Naive thymus-derived CD8-positive, alpha-beta T cell (primary cell): ENCODE measurements around the gene CTNNBL1. TPM values are rescaled to one million over a fixed set of nuclear protein-coding genes. Genes with fewer than 3 reads are reported as not detected.

Experiments used
- ATAC-seq, 2 donors: fragments of 150-1000 bp; cut with Tn5 transposase in 1 of 2; sonication (Bioruptor Pico), chemical (Tn5 transposase) in 1 of 2; 1 replicate in 1 of 2; 2 replicates in 1 of 2; pipeline ENCODE4 v1.10.0; 2021; ENCODE audit warnings: mild to moderate bottlenecking in 2 of 2, moderate library complexity in 2 of 2
- POLR2A ChIA-PET: fragments of 350-600 bp; sonication (Branson Sonifier 250); formaldehyde crosslinking; loops from one replicate; lab custom pipeline; 2021; ENCODE audit warnings: antibody characterized with exemption; lab: Charles Lee
- DNase-seq, 10 donors: peaks; one replicate each; pipeline versions ENCODE4 v3.0.0 to v3.0.0-alpha.2; 2020 to 2022
- H3K27ac Mint-ChIP-seq, 10 donors: one replicate each; pipeline ENCODE4 v1.8.0; 2020 to 2022; ENCODE audit warnings: mild to moderate bottlenecking in 10 of 10, mixed read lengths in 10 of 10, moderate library complexity in 4 of 10, inconsistent platforms in 1 of 10
- H3K27me3 Mint-ChIP-seq, 5 donors: one replicate each; pipeline ENCODE4 v1.8.0; 2021 to 2022; ENCODE audit warnings: mixed read lengths in 5 of 5
- H3K36me3 Mint-ChIP-seq, 3 donors: one replicate each; pipeline ENCODE4 v1.8.0; 2020 to 2022; ENCODE audit warnings: mixed read lengths in 3 of 3, mild to moderate bottlenecking in 2 of 3, inconsistent platforms in 1 of 3
- H3K4me1 Mint-ChIP-seq, 4 donors: one replicate each; pipeline ENCODE4 v1.8.0; 2021 to 2022; ENCODE audit warnings: mixed read lengths in 4 of 4
- H3K4me3 Mint-ChIP-seq, 10 donors: one replicate each; pipeline ENCODE4 v1.8.0; 2020 to 2022; ENCODE audit warnings: mild to moderate bottlenecking in 10 of 10, mixed read lengths in 10 of 10, moderate library complexity in 6 of 10, inconsistent platforms in 1 of 10
- H3K9me3 Mint-ChIP-seq, 9 donors: one replicate each; pipeline ENCODE4 v1.8.0; 2020 to 2022; ENCODE audit warnings: mixed read lengths in 9 of 9, mild to moderate bottlenecking in 3 of 9, inconsistent platforms in 1 of 9, moderate library complexity in 1 of 9
- polyA plus RNA-seq, 3 donors: library from polyadenylated mRNA; unstranded; fragments of 300-500 nt; fragmentation: Illumina TruSeq; gene quantifications; one replicate each; pipeline ENCODE4 v1.2.3, GENCODE V29; 2021
- total RNA-seq, 8 experiments: library from RNA in 2 of 8; stranded (reverse) in 2 of 8; gene quantifications; one replicate each; pipeline ENCODE4 v1.2.3 and lab custom pipeline; 2021 to 2026

CTNNBL1 gene
- total and polyA plus RNA-seq, 5 experiments from 2014 or later, result 46.9 to 95.8 (median 85.1) TPM

DNA sequence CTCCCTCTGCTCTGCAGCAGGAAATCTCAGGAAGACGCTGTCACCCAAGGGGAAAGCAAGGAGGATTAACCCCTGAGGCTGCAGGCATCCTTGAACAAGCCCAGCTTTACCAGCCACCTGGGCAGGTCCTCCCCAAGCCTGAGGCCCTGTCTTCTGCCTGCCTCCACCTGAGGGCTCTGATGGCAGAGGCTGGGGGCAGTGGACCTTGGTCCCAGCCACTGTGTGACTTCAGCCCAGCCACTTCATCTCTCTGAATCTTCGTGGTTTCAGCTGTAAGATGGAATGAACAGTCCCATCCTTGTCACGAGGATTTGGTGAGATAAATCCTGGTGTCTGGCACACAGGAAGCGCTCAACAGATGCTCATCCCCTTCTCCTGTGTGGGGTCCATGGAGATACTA, 200.6 kb downstream of the CTNNBL1 start:
- H3K4me3 Mint-ChIP-seq, result peak overlapping the region in 1 of 10 donors; percentile 40
- H3K27me3 Mint-ChIP-seq, result peaks cover 0 to 16% (median 6%) of the 10 kb centered on the region in 5 donors

DNA sequence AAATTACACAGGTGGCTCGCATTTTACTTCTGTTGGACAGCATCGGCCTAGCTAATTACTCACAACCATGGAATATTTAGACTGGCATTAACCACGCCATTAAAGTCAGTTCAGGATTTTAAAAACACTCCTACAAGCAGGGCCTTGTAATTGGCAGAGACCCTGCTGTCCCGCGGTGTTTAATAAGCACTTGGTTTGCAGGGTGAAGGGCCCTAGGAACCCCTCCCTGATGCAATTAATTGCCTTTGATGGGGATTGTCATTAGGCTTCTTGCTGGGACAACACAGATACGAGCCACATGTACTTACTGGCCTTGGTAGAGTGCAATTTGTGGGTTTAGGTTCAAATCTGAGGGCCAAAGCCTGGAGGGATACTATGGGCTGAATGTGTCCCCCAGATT, 201.3 kb downstream of the CTNNBL1 start:
- Mint-ChIP-seq H3K9me3 (no peaks in the 10 kb centered on the region), H3K4me3 (no peak overlapping the region), H3K36me3 (no peaks in the 10 kb centered on the region), H3K4me1 (peaks cover 0 to 2% (median 0%) of the 10 kb centered on the region in 4 donors), H3K27ac (no peak overlapping the region), H3K27me3 (peaks cover 5 to 23% (median 13%) of the 10 kb centered on the region in 5 donors)
- POLR2A ChIA-PET, result no interaction called here
- DNase-seq (no peak), ATAC-seq (no peak)

More for the DNA sequence above, 200.6 kb downstream of the CTNNBL1 start:
- POLR2A ChIA-PET, result no interaction called here
- Mint-ChIP-seq H3K27ac (no peak overlapping the region), H3K4me1 (peaks cover 0 to 2% (median 0%) of the 10 kb centered on the region in 4 donors), H3K9me3 (no peaks in the 10 kb centered on the region), H3K36me3 (no peaks in the 10 kb centered on the region)
- no peak for ATAC-seq
- DNase-seq, result no peak

DNA sequence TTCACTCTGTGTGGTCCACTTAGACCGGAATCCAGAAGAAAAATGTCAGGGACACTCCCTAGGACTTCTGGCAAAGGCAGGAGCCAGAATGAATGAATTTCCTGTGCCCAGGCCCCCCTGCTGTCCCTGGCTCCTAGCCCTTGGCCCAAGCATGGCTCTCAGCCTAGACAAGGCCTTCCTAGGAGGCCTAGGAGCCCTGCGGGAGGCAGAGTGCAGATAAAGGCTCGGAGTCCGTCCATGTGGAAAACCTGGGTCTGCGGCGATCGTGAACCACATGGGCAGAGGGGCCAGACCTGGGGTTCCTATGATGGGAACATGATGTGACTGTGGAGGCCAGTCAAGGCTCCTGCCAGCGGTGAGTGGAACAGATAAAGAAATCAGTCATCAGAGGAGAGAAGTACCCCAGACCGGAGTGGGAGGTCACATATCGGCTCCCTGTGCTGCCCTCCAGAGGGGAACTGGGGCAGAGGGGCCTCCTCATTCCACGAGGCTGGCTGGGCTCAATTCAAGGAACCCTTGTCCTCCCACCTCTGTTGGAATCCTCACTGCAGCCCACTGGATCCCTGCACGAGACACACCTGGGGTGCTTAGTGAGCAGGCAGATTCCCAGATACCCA, 203.2 kb downstream of the CTNNBL1 start:
- peaks cover 3 to 11% (median 4%) of the 10 kb centered on the region in 4 donors for H3K4me1 Mint-ChIP-seq
- H3K27ac Mint-ChIP-seq, result peak overlapping the region in 1 of 10 donors; percentile 29
- peaks cover 15 to 42% (median 24%) of the 10 kb centered on the region in 5 donors for H3K27me3 Mint-ChIP-seq
- DNase-seq (no peak), ATAC-seq (no peak)
- POLR2A ChIA-PET, result no interaction called here
- peaks cover 0 to under 1% (median 0%) of the 10 kb centered on the region in 9 donors for H3K9me3 Mint-ChIP-seq
- no peak overlapping the region for H3K4me3 Mint-ChIP-seq
- H3K36me3 Mint-ChIP-seq, result peaks cover 0 to 4% (median 3%) of the 10 kb centered on the region in 3 donors

DNA sequence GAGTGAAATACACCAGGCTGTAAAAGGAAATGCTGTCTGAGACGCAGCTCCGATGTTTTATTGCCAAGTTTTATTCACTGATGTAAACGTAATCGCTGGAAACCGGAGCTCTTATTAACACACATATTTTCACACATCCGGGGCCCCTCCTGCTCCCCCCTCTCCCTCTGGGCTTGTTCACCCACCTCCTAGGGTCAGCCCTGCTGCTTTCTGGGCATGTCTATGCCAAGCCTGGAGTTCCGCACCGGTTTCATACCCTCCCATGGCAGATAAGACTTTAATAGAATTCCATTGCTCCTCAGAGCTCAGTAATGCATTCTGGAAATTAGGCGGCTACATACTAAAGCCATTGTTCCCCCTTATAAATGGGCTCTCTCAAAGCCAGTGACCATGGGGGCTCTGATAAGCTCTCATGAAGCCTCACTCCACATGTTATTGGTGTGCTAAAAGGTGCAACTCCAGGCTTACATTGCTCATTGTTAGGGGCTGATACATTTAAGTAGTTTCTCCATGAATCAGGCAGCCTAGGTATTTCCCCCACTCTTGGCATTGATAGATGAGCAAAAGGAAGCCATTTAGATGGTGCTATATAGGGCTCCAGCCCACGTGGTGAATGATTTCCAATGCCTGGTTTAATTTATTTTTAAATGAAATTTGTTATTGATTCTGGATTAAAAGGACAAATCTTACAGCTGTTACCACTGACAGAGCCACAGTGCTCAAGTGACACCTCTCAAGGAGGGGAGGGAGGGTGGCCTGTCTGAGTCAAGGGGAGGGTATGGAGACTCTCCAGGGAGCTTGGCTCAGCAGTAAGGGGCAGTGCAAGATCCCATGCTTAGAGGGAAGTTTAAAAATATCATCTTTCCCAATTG, 204.6 kb downstream of the CTNNBL1 start:
- Mint-ChIP-seq H3K27me3 (peaks cover 19 to 51% (median 27%) of the 10 kb centered on the region in 5 donors), H3K9me3 (peaks cover 0 to 2% (median 0%) of the 10 kb centered on the region in 9 donors), H3K4me1 (peaks cover 6 to 15% (median 8%) of the 10 kb centered on the region in 4 donors), H3K36me3 (peaks cover 0 to 4% (median 3%) of the 10 kb centered on the region in 3 donors), H3K27ac (no peak overlapping the region), H3K4me3 (no peak overlapping the region)
- POLR2A ChIA-PET, result no interaction called here
- no peak for DNase-seq
- ATAC-seq, result no peak

DNA sequence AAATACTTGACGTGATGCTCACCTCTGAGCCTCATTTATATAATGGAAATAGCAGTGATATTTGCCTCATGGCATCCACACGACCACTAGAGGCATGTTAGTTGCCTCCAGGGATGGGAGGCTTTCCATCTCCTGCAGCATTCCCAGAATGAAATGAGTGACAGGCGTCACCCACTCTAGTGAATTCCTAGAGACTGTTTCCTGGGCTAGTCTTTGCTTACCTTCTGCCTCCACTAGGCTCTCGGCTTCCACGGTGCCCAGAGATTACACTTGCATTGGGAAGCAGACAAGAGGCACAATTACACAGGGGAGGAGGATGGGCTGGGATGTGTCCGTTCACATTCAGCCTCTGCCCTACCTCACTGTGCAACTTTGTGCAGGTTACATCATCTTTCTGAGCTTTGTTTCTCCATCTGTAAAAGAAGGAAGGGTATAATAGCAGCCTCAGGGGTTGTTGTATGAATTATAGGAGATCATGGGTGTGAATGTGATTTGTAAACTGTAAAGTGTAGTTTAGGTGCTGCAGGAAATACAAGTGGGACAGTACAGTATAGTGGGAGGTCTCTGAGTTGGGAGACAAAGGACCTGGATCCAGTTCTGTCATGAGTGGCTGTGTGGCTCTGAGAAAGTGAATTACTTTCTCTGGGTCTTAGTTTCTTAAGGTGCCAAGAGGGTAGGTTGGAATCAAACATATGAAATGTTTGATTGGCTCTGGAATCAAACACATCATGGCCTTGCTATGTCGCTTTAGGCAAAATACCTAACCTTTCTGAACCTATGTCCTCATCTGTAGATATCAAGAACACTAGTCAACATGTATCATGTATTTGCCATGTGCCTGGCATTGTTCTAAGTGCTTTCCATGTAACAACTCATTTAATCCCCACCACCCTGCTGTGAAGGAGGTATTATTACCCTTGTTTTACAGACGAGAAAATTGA, 205.5 kb downstream of the CTNNBL1 start:
- peaks cover 25 to 60% (median 36%) of the 10 kb centered on the region in 5 donors for H3K27me3 Mint-ChIP-seq
- ATAC-seq (no peak), DNase-seq (no peak)
- H3K4me1 Mint-ChIP-seq, result peaks cover 11 to 22% (median 13%) of the 10 kb centered on the region in 4 donors
- peaks cover 0 to 8% (median 8%) of the 10 kb centered on the region in 3 donors for H3K36me3 Mint-ChIP-seq
- no peak overlapping the region for H3K4me3 Mint-ChIP-seq
- POLR2A ChIA-PET, result no interaction called here
- H3K27ac Mint-ChIP-seq, result no peak overlapping the region
- peaks cover 0 to 4% (median 0%) of the 10 kb centered on the region in 9 donors for H3K9me3 Mint-ChIP-seq

DNA sequence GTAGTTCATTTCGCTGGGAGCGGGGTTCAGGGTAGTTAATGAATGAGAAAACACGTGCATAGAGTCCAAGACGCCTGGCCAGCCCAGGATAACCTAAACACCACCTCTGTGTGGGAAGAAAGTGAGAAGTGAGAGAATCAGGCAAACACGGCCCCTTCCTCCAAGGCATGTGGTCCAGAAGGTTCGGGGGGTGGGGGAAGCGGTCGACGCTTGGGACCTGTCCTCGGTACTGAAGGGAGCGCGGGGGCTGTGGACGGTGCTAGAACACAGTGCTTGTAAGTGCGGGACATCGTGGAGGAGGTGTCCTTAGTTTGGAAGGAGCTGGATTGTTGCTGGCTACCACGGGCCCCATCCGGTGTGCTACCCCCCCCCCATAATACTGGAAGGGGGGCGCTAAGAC, 207.4 kb downstream of the CTNNBL1 start:
- no peak for DNase-seq
- peaks cover 11 to 22% (median 13%) of the 10 kb centered on the region in 4 donors for H3K4me1 Mint-ChIP-seq

DNA sequence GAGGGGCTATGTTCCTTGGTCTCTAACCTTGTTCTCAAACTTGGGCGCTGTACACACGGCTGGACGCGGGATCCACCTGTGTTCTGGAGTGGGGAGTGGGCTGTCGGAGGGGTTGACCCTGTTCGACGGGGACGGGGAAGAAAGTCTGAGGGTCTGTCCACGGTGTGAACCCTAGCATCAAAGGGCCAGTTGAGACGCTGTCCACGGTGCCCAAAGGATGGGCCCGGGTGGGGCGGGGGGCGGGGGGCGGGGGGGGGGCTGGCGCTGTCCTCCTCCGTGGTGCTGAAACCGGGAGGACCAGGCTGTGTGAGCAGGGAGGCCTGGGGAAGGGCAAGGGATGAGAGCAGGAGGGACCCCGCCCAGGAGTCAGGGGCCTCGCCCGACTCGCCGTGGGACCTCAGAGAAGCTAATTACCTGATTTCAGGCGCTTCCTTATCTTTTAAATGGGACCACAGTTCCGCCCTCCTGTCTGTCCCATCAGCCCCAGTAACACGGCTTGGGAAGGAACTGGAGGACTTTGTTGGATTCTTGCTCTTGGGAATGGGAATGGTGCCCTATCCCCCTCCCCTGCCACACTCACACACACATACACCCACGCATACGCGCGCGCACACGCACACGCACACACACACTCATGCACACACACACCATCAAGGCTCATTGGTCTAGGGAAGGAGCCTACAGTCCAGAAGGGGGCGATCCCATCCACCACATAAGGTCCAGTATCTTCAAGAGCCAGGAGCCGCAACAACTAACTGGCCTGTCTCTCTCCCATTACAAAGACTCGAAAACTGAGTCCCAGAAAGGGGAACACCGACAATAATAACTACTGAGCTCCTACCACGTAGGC, 208.0 kb downstream of the CTNNBL1 start:
- ATAC-seq, result no peak
- Mint-ChIP-seq H3K36me3 (peaks cover 0 to 8% (median 8%) of the 10 kb centered on the region in 3 donors), H3K27ac (peak overlapping the region in 1 of 10 donors; percentile 25), H3K9me3 (peaks cover 0 to 4% (median 0%) of the 10 kb centered on the region in 9 donors), H3K4me3 (peak overlapping the region; percentile 22 to 66 (median 46)), H3K4me1 (peaks cover 11 to 22% (median 13%) of the 10 kb centered on the region in 4 donors), H3K27me3 (peaks cover 36 to 82% (median 58%) of the 10 kb centered on the region in 5 donors)
- POLR2A ChIA-PET, result no interaction called here
- no peak for DNase-seq

More for the DNA sequence above, 207.4 kb downstream of the CTNNBL1 start:
- Mint-ChIP-seq H3K36me3 (peaks cover 0 to 8% (median 8%) of the 10 kb centered on the region in 3 donors), H3K4me3 (peak overlapping the region in 4 of 10 donors; percentile 1 to 54 (median 40)), H3K27me3 (peaks cover 36 to 79% (median 53%) of the 10 kb centered on the region in 5 donors), H3K27ac (no peak overlapping the region), H3K9me3 (peaks cover 0 to 4% (median 0%) of the 10 kb centered on the region in 9 donors)
- POLR2A ChIA-PET, result no interaction called here
- no peak for ATAC-seq

DNA sequence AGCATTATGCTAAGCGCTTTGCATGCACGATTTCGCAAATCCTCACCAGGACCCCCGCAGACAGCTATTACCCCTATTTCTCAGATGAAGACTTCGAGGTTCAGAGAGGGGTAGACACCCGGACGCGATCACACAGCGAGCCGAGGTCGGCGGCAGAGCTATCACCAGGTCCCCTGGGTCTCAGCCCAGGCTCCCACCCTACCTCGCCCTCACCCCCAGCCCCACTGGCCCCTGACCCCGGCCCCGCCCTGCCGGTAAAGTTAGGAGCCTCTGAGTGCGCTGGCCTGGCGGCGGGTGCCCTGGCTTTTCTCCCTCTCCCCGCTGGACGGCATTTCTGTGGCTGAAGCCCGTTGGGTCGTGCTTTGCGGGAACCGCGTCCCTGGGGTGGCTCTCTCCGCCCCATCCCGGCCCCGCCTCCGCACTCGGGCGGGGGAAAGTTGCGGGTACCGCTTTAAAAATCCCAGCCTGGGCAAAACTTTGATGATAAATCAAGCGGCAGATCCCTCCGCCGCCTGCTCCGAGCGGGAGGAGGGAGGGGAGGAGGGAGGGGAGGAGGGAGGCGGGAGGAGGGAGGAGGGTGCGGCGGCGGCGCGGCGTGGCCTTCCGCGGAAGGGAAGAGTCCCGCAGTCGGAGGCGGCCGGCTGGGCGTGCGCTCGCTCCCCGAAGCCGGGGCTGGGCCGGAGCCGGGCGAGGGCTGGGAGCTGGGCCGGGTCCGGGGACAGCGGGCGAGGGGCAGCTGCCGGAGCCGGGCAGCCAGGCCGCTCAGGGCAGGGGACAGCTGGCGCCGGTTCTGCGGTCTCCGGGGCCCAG, 208.9 kb downstream of the CTNNBL1 start, which contains the start of gene VSTM2L:
VSTM2L (plus strand) TSS at position 624 of the 810 bp plus-strand sequence. CDS start 224 bp downstream, outside the sequence.
- H3K27ac Mint-ChIP-seq, result peak within 1 kb of the TSS in 2 of 10 donors; percentile 52 to 89
- DNase-seq, result no peak

DNA sequence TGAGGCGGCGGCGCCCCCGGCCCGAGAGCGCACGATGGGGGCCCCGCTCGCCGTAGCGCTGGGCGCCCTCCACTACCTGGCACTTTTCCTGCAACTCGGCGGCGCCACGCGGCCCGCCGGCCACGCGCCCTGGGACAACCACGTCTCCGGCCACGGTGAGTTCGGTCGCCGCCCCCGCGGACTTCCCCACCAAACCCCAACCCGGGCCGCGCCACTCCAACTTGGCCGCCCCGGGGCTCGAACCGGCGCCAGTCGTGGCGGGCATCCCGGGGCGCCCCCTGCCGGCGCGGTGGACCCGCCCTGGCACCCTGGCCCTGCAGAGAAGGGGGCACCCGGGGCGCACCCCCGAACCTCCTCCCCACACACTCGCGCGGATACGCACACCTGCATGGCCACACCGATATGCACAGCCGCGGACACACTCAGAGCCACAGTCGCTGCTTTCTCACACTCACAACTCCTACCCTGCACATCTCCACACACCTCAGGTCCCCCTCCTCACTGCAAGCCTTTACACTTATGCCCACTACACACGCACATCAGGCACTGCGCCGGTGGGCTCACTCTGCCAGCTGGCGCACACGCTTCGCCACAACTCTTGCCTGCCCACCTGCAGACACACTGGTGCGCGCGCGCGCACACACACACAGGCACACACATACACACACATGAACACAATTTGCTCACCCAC, 209.6 kb downstream of the CTNNBL1 start:
- no peak for ATAC-seq
- POLR2A ChIA-PET, result no interaction called here
- Mint-ChIP-seq H3K27ac (peak overlapping the region in 2 of 10 donors; percentile 52 to 89), H3K9me3 (peaks cover 0 to 4% (median 0%) of the 10 kb centered on the region in 9 donors), H3K4me3 (peak overlapping the region; percentile 40 to 86 (median 80)), H3K36me3 (peaks cover 0 to 8% (median 8%) of the 10 kb centered on the region in 3 donors), H3K4me1 (peaks cover 11 to 22% (median 13%) of the 10 kb centered on the region in 4 donors), H3K27me3 (peaks cover 36 to 85% (median 59%) of the 10 kb centered on the region in 5 donors)
- no peak for DNase-seq

More for the DNA sequence above, 208.9 kb downstream of the CTNNBL1 start, which contains the start of gene VSTM2L:
- no peak for ATAC-seq
- POLR2A ChIA-PET, result no interaction called here
- Mint-ChIP-seq H3K4me1 (peaks cover 11 to 22% (median 13%) of the 10 kb centered on the region in 4 donors), H3K9me3 (peaks cover 0 to 4% (median 0%) of the 10 kb centered on the region in 9 donors), H3K36me3 (peaks cover 0 to 8% (median 8%) of the 10 kb centered on the region in 3 donors), H3K27me3 (peaks cover 36 to 84% (median 58%) of the 10 kb centered on the region in 5 donors), H3K4me3 (peak within 1 kb of the TSS; percentile 43 to 86 (median 80))
